ENCODE measurements around the gene RHOA.
"Not testable (repeated sequence)": the region's sequence is repeated elsewhere in the genome, so short reads cannot be mapped to it uniquely, and the experiment has no call there.

Gene RHOA

DNA sequence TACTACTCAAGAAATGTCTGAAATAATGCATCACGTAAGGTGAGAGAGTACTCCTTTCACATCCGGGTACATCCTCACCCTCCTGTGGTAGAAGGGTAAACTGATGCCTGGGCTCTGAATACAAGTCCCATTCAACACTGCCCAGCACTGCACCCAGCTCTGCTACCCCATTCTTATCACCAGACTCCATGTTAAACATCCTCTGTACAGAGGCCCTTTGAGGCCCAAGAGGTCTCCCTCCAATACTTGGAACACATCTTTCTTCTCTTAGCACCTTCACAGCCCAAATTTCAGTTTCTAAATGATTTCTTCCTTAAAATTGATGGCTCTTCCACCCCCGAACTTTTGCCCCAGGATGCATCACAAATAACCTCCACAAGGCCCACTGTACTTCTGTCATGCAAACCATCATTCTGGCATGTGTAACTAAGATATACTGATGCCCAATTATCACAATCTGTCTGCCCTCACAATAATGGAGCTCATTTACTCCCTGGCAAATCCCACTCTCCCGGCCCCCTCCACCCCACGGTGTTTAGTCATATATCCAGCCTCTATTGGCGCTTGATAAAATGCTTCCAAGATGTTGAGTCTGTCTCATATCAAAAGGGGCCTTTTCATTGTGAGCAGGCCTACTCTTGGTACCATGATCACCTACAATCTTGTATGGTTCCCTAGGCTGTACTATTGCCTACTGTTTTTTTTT lies 41.0 kb downstream of the RHOA start:
- Mint-ChIP-seq H3K4me3 (no peak overlapping the region), H3K36me3 (ENCODE audit: low read depth) (peaks cover 80% of the 10 kb centered on the region), H3K9me3 (no peaks in the 10 kb centered on the region), H3K27me3 (ENCODE audit: low read depth, poor library complexity) (peaks cover 5% of the 10 kb centered on the region), H3K4me1 (peaks cover 10% of the 10 kb centered on the region), H3K27ac (peak overlapping the region; percentile 43)
- TF ChIP-seq, protein P1, sequence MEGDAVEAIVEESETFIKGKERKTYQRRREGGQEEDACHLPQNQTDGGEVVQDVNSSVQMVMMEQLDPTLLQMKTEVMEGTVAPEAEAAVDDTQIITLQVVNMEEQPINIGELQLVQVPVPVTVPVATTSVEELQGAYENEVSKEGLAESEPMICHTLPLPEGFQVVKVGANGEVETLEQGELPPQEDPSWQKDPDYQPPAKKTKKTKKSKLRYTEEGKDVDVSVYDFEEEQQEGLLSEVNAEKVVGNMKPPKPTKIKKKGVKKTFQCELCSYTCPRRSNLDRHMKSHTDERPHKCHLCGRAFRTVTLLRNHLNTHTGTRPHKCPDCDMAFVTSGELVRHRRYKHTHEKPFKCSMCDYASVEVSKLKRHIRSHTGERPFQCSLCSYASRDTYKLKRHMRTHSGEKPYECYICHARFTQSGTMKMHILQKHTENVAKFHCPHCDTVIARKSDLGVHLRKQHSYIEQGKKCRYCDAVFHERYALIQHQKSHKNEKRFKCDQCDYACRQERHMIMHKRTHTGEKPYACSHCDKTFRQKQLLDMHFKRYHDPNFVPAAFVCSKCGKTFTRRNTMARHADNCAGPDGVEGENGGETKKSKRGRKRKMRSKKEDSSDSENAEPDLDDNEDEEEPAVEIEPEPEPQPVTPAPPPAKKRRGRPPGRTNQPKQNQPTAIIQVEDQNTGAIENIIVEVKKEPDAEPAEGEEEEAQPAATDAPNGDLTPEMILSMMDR (IDR thresholded peaks at IDR 0.05), result no peak
- DNase-seq, result no peak

DNA sequence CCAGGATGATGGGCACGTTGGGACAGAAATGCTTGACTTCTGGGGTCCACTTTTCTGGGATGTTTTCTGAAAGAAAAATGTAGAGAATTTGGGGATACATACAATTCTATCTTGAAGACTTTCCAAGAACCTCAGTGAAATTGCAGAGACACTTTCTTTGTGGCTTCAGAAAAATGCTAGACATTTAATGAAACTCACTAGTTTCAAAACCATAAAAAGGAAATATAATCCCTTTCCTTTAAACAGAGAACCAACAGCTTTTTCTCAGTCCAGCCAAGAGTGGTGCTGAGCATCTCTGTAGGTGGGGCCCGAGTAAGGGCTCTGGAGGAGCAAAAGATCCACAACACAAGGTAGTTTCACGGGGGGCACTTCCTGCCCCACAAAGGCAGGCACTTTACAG lies 49.2 kb downstream of the RHOA start:
- Mint-ChIP-seq H3K9me3 (no peaks in the 10 kb centered on the region), H3K36me3 (ENCODE audit: low read depth) (peaks cover 59% of the 10 kb centered on the region), H3K27me3 (ENCODE audit: low read depth, poor library complexity) (peaks cover 3% of the 10 kb centered on the region), H3K4me3 (no peak overlapping the region), H3K4me1 (peaks cover 19% of the 10 kb centered on the region), H3K27ac (peak overlapping the region; percentile 20)
- TF ChIP-seq, protein P1 (IDR thresholded peaks at IDR 0.05), result no peak
- no peak for DNase-seq

DNA sequence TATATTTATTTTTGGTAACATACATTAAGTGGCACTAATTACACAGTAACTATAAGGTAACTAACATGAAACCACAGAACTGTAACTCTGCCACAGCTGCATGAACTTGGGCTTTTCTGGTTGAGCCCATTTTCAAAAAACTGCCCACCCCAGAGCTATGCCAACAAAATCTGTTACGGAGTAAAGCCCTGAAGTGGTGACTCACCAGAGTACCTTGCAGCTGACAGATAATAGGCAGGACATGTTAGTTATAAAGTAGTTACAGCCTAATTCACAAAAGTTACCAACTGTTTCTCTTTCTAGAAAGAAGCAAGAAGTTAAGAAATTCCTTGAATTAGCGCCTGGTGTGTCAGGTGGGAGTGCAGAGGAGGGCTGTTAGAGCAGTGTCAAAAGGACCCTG lies 52.2 kb downstream of the RHOA start:
- peak overlapping the region; percentile 66 for H3K27ac Mint-ChIP-seq
- no peaks in the 10 kb centered on the region for H3K27me3 Mint-ChIP-seq (ENCODE audit: low read depth, poor library complexity)

DNA sequence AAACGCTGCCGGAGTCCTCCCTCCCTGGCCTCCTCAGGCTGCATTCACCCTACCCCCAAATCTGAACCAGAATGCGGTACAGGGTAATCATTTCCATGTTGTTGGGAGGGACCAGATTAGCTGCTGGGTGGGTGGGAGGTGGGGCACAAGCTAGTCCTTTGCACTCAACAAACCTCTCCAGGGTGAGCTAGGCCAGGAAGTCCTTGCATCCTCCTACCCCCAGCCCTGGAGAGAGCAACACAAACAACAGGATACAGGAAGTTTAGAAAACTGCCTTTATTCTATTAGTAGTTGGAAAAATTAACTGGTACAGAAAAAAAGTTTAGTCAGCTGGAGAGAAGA lies 52.9 kb downstream of the RHOA start:
- TF ChIP-seq, protein P1 (IDR thresholded peaks at IDR 0.05), result no peak
- peaks cover 4% of the 10 kb centered on the region for H3K9me3 Mint-ChIP-seq
- no peak for DNase-seq
- H3K4me1 Mint-ChIP-seq, result peaks cover 28% of the 10 kb centered on the region
- peaks cover 4% of the 10 kb centered on the region for H3K27me3 Mint-ChIP-seq (ENCODE audit: low read depth, poor library complexity)
- H3K4me3 Mint-ChIP-seq, result peak overlapping the region; percentile 97
- peaks cover 57% of the 10 kb centered on the region for H3K36me3 Mint-ChIP-seq (ENCODE audit: low read depth)
- H3K27ac Mint-ChIP-seq, result peak overlapping the region; percentile 12

More for the DNA sequence above, 52.2 kb downstream of the RHOA start:
- Mint-ChIP-seq H3K36me3 (ENCODE audit: low read depth) (peaks cover 51% of the 10 kb centered on the region), H3K4me3 (peak overlapping the region; percentile 97), H3K4me1 (peaks cover 28% of the 10 kb centered on the region), H3K9me3 (no peaks in the 10 kb centered on the region)
- no peak for DNase-seq
- TF ChIP-seq, protein P1 (IDR thresholded peaks at IDR 0.05), result no peak

DNA sequence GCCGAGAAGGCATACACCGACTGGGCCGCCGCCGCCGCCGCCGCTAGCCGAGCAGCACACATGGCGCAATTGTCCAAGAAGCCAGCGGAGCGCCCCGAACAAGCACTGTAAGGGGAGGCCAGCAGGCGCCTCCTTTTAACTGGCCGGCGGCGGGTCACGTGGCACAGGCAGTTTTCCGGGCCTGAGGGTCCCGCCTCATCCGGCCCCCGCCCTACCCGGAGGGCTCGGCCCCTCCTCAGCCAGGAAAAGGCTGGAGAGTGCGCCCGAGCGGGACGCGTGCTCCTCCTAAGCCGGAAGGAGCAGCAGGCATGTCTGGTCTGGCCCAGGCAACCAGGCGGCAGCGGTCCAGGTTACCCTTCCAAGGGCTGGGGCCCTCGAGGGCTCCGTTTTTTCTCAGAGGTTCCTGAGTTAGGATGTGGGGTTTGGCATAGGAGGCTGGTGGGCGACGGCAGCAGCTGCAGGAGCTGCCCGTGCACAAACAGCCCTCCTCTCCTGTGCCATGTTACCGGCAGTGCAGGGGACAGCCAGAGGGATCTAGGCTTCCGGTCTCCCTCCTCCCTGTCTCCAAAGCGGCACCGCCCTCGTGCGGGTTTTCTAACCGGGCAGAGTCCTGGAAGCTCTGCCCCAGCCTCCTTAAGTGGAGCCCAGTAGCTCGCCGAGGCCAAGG lies 53.4 kb downstream of the RHOA start, which contains the start of gene GPX1:
Gene GPX1 (minus strand): TSS at position 137 of the 667 bp plus-strand sequence. CDS start 75 bp downstream, at position 62.
- H3K4me3 Mint-ChIP-seq, result peak within 1 kb of the TSS; percentile 97
- H3K27me3 Mint-ChIP-seq (ENCODE audit: low read depth, poor library complexity), result peaks cover 4% of the 10 kb centered on the region
- H3K27ac Mint-ChIP-seq, result peak within 1 kb of the TSS; percentile 97
- H3K36me3 Mint-ChIP-seq (ENCODE audit: low read depth), result peaks cover 57% of the 10 kb centered on the region
- TF ChIP-seq, protein P1 (IDR thresholded peaks at IDR 0.05), result no peak
- H3K9me3 Mint-ChIP-seq, result peaks cover 4% of the 10 kb centered on the region
- peaks cover 28% of the 10 kb centered on the region for H3K4me1 Mint-ChIP-seq
- DNase-seq, result peak; percentile 95

DNA sequence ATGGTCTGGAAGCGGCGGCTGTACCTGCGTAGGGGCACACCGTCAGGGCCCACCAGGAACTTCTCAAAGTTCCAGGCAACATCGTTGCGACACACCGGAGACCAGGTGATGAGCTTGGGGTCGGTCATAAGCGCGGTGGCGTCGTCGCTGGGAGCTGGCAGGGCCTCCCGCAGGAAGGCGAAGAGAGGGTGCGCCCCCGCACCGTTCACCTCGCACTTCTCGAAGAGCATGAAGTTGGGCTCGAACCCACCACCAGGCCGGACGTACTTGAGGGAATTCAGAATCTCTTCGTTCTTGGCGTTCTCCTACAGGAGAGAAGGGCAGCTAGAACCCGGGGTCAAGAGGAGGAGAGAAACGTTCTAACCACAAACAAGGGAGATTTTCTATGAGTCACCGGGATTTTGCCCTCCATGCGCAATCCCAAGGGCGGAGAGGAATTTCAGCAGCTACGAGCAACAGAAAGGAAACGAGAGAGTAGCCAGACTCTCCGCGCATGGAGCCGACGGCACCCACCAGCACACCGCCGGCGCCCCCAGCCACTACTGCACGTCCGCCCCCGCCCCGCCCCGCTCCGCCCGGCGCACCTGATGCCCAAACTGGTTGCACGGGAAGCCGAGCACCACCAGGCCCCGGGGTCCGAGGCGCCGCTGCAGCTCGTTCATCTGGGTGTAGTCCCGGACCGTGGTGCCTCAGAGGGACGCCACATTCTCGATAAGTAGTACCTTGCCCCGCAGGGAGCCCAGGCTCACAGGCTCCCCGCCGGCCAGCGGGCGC lies 54.1 kb downstream of the RHOA start:
- H3K4me1 Mint-ChIP-seq, result peaks cover 28% of the 10 kb centered on the region
- H3K27me3 Mint-ChIP-seq (ENCODE audit: low read depth, poor library complexity); H3K9me3 Mint-ChIP-seq: not testable (repeated sequence)
- H3K27ac Mint-ChIP-seq, result peak overlapping the region; percentile 97
- peaks cover 53% of the 10 kb centered on the region for H3K36me3 Mint-ChIP-seq (ENCODE audit: low read depth)
- H3K4me3 Mint-ChIP-seq, result peak overlapping the region; percentile 97
- DNase-seq, result peak; percentile 59

DNA sequence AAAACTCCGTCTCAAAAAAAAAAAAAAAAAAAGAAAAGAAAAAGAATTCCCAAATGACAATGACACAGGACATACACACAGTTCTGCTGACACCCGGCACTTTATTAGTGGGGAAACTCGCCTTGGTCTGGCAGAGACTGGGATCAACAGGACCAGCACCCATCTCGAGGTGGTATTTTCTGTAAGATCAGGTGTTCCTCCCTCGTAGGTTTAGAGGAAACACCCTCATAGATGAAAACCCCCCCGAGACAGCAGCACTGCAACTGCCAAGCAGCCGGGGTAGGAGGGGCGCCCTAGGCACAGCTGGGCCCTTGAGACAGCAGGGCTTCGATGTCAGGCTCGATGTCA lies 54.7 kb downstream of the RHOA start:
- Mint-ChIP-seq H3K4me1 (peaks cover 32% of the 10 kb centered on the region), H3K27ac (peak overlapping the region; percentile 97), H3K36me3 (ENCODE audit: low read depth) (peaks cover 47% of the 10 kb centered on the region), H3K4me3 (peak overlapping the region; percentile 97)
- H3K27me3 Mint-ChIP-seq (ENCODE audit: low read depth, poor library complexity); DNase-seq; H3K9me3 Mint-ChIP-seq: not testable (repeated sequence)
